Effector memory CD4-positive, alpha-beta T cell (primary cell): ENCODE data around the gene XCL1.
A peak's percentile ranks its signal among the peaks of the same experiment; 100 is the strongest.

Experiments
- DNase-seq, 3 donors: peaks; one replicate each; pipeline ENCODE4 v3.0.0-alpha.2; 2020
- H3K27ac ChIP-seq: 2 replicates; pipeline ENCODE4 v1.7.0; 2013; ENCODE audit warnings: mild to moderate bottlenecking, low read length, moderate library complexity; ENCODE audit not compliant: insufficient read depth, poor library complexity, severe bottlenecking
- H3K27me3 ChIP-seq: replicated peaks from 2 replicates; pipeline ENCODE4 v1.7.0; 2013; ENCODE audit warnings: mild to moderate bottlenecking, low read length; ENCODE audit not compliant: insufficient read depth, control insufficient read depth, poor library complexity, severe bottlenecking
- H3K36me3 ChIP-seq: 2 replicates; pipeline ENCODE4 v1.7.0; 2013; ENCODE audit warnings: mild to moderate bottlenecking, low read length, moderate library complexity; ENCODE audit not compliant: control insufficient read depth, insufficient read depth
- H3K4me1 ChIP-seq: 2 replicates; pipeline ENCODE4 v1.7.0; 2013; ENCODE audit warnings: low read length, mild to moderate bottlenecking; ENCODE audit not compliant: control insufficient read depth, insufficient read depth, poor library complexity, severe bottlenecking
- H3K4me3 ChIP-seq: 2 replicates; pipeline ENCODE4 v1.7.0; 2013; ENCODE audit warnings: low read length, low read depth, mild to moderate bottlenecking; ENCODE audit not compliant: insufficient read depth, poor library complexity, severe bottlenecking
- H3K9me3 ChIP-seq: 2 replicates; pipeline ENCODE4 v1.7.0; 2013; ENCODE audit warnings: mild to moderate bottlenecking, low read length, moderate library complexity; ENCODE audit not compliant: control insufficient read depth

XCL1 gene

GRCh38 chr1:168599641-168600040 is 23.2 kb downstream of the XCL1 start:
- DNase-seq = no peak
- Histone ChIP-seq H3K4me1 (no peaks in the 10 kb centered on the region), H3K27ac (no peak overlapping the region), H3K9me3 (no peaks in the 10 kb centered on the region), H3K36me3 (no peaks in the 10 kb centered on the region), H3K4me3 (no peak overlapping the region), H3K27me3 (no peaks in the 10 kb centered on the region)

GRCh38 chr1:168601051-168601450 is 24.6 kb downstream of the XCL1 start:
- no peak for DNase-seq
- Histone ChIP-seq H3K36me3 (no peaks in the 10 kb centered on the region), H3K4me1 (no peaks in the 10 kb centered on the region), H3K27me3 (no peaks in the 10 kb centered on the region), H3K9me3 (no peaks in the 10 kb centered on the region), H3K4me3 (no peak overlapping the region), H3K27ac (no peak overlapping the region)

- Histone ChIP-seq H3K27me3 (no peaks in the 10 kb centered on the region), H3K36me3 (no peaks in the 10 kb centered on the region), H3K4me3 (no peak overlapping the region), H3K4me1 (no peaks in the 10 kb centered on the region), H3K9me3 (no peaks in the 10 kb centered on the region), H3K27ac (no peak overlapping the region)
- DNase-seq = peak; percentile 19 to 53 (median 33)
These were observed 27.2 kb downstream of the XCL1 start for GRCh38 chr1:168603501-168604110.

- H3K9me3 ChIP-seq = no peaks in the 10 kb centered on the region
- H3K4me3 ChIP-seq = no peak overlapping the region
- H3K4me1 ChIP-seq = no peaks in the 10 kb centered on the region
- no peak overlapping the region for H3K27ac ChIP-seq
- DNase-seq = no peak
- no peaks in the 10 kb centered on the region for H3K36me3 ChIP-seq
- no peaks in the 10 kb centered on the region for H3K27me3 ChIP-seq
These were observed 29.0 kb downstream of the XCL1 start for GRCh38 chr1:168605443-168605842.

GRCh38 chr1:168606096-168606495 is 29.7 kb downstream of the XCL1 start:
- Histone ChIP-seq H3K9me3 (no peaks in the 10 kb centered on the region), H3K36me3 (no peaks in the 10 kb centered on the region), H3K27me3 (no peaks in the 10 kb centered on the region), H3K4me3 (no peak overlapping the region), H3K27ac (no peak overlapping the region), H3K4me1 (no peaks in the 10 kb centered on the region)
- DNase-seq = no peak

- no peaks in the 10 kb centered on the region for H3K9me3 ChIP-seq
- no peaks in the 10 kb centered on the region for H3K27me3 ChIP-seq
- H3K4me3 ChIP-seq = no peak overlapping the region
- DNase-seq = no peak
- no peak overlapping the region for H3K27ac ChIP-seq
- no peaks in the 10 kb centered on the region for H3K4me1 ChIP-seq
- H3K36me3 ChIP-seq = no peaks in the 10 kb centered on the region
These were observed 31.5 kb downstream of the XCL1 start for GRCh38 chr1:168607872-168608428.

GRCh38 chr1:168608796-168609715 is 32.7 kb downstream of the XCL1 start:
- Histone ChIP-seq H3K9me3 (no peaks in the 10 kb centered on the region), H3K4me3 (no peak overlapping the region), H3K4me1 (no peaks in the 10 kb centered on the region), H3K27ac (no peak overlapping the region), H3K27me3 (no peaks in the 10 kb centered on the region), H3K36me3 (no peaks in the 10 kb centered on the region)
- DNase-seq = no peak

- Histone ChIP-seq H3K27ac (no peak overlapping the region), H3K27me3 (no peaks in the 10 kb centered on the region), H3K9me3 (no peaks in the 10 kb centered on the region), H3K4me1 (no peaks in the 10 kb centered on the region), H3K4me3 (no peak overlapping the region), H3K36me3 (no peaks in the 10 kb centered on the region)
- no peak for DNase-seq
These were observed 33.5 kb downstream of the XCL1 start for GRCh38 chr1:168609741-168610510.

GRCh38 chr1:168613038-168613451 is 36.6 kb downstream of the XCL1 start:
- Histone ChIP-seq H3K27me3 (no peaks in the 10 kb centered on the region), H3K4me1 (no peaks in the 10 kb centered on the region), H3K9me3 (no peaks in the 10 kb centered on the region), H3K36me3 (no peaks in the 10 kb centered on the region), H3K4me3 (no peak overlapping the region), H3K27ac (no peak overlapping the region)
- DNase-seq = no peak
